ENCODE measurements around the gene MAB21L4.

DNA sequence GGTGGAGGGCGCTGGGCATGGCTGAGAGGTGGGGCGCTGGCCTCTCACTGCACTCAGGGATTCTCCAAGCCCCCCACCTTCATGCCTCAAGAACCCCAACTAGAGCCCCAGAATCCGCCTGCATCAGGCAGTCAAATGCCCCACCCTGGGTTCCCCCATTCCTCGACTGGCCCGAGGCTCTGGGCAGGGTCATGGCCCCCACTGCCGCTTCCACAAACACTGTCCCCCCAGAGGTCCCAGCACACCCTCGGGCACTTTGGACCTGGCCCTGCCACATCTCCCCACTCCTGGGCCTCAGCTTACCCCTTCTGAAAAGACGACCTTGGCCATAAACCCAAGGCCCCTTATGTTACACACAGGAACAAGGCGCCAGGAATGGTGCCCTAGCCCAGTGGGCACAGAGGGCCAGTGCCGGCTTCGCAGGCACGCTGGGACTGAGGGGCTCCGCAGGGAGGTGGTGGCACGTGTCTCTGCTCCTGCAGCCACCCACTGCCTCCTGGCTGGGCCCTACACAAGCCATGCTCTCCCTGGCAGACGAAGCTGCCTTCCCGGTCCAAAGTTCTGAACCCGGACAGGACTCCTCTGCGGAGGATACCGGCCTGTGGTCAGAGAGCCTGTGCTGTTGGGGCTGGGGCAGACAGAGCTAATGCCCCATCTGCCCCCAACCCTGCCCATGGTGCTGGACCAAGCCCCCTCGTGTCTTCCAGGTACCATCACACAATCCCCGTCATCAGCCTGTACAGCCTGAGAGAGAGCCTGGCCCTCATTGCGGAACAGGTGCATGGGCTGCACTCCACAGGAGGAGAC, 20.5 kb downstream of the MAB21L4 start:
- no peak for TF ChIP-seq POLR2AphosphoS5 (IDR thresholded peaks at IDR 0.05; ENCODE audit: low read depth, low read length)
- TF ChIP-seq POLR2A (IDR thresholded peaks at IDR 0.05; ENCODE audit: low read depth, low read length), result no peak
